Upper lobe of right lung (tissue), 1 donor: Measurements from ENCODE around the gene GPR61. TPM values are rescaled to one million over a fixed set of nuclear protein-coding genes. Genes with fewer than 3 reads are reported as not detected.

Experiments used
- ATAC-seq: fragments of 200-7000 bp; cut with Tn5 transposase; one replicate; pipeline ENCODE4 v1.9.1; 2020; ENCODE audit warnings: mild to moderate bottlenecking, moderate library complexity
- DNase-seq: peaks from one replicate; pipeline ENCODE4 v3.0.0-alpha.2; 2020
- H3K27ac ChIP-seq: fragments of 200-600 bp; one replicate; pipeline ENCODE4 v1.8.0; 2022
- H3K27me3 ChIP-seq: fragments of 200-600 bp; one replicate; pipeline ENCODE4 v1.8.0; 2022; ENCODE audit warnings: mild to moderate bottlenecking
- H3K36me3 ChIP-seq: fragments of 200-600 bp; one replicate; pipeline ENCODE4 v1.8.0; 2022
- H3K4me1 ChIP-seq: fragments of 200-600 bp; one replicate; pipeline ENCODE4 v1.8.0; 2022
- H3K4me3 ChIP-seq: fragments of 200-600 bp; one replicate; pipeline ENCODE4 v1.8.0; 2022; ENCODE audit warnings: mild to moderate bottlenecking
- H3K9me3 ChIP-seq: fragments of 200-600 bp; one replicate; pipeline ENCODE4 v1.8.0; 2022
- intact Hi-C: fragments of 100-400 bp; cut with DNase I; formaldehyde crosslinking; loops from one replicate; pipeline ENCODE4 v1.11.0; 2022
- total RNA-seq: library from RNA; stranded (reverse); fragmentation: NEBNext Ultra II Directional; extraction: Animal tissue kit (Norgen Biotek cat#: 25700); gene quantifications from one replicate; pipeline ENCODE4 v1.2.1, GENCODE V29; 2021
- TF ChIP-seq, protein P1 (sequence below): fragments of 200-600 bp; IDR thresholded peaks from one replicate; pipeline ENCODE4 v1.8.0; 2022; ENCODE audit warnings: antibody characterized with exemption
- donor health status: DM: no; HTN: yes; CAD: no; lungs with severe emphysema.

The GPR61 gene
- total RNA-seq, 1 donor from 2014 or later = not detected

- intact Hi-C loops = no loop called here
- no peaks in the 10 kb centered on the region for H3K36me3 ChIP-seq
- peaks cover 59% of the 10 kb centered on the region for H3K4me1 ChIP-seq
- TF ChIP-seq, protein P1, sequence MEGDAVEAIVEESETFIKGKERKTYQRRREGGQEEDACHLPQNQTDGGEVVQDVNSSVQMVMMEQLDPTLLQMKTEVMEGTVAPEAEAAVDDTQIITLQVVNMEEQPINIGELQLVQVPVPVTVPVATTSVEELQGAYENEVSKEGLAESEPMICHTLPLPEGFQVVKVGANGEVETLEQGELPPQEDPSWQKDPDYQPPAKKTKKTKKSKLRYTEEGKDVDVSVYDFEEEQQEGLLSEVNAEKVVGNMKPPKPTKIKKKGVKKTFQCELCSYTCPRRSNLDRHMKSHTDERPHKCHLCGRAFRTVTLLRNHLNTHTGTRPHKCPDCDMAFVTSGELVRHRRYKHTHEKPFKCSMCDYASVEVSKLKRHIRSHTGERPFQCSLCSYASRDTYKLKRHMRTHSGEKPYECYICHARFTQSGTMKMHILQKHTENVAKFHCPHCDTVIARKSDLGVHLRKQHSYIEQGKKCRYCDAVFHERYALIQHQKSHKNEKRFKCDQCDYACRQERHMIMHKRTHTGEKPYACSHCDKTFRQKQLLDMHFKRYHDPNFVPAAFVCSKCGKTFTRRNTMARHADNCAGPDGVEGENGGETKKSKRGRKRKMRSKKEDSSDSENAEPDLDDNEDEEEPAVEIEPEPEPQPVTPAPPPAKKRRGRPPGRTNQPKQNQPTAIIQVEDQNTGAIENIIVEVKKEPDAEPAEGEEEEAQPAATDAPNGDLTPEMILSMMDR = no peak
- no peak overlapping the region for H3K4me3 ChIP-seq
- H3K27me3 ChIP-seq = no peaks in the 10 kb centered on the region
- no peaks in the 10 kb centered on the region for H3K9me3 ChIP-seq
- no peak for DNase-seq
- peak; percentile 94 for ATAC-seq
- H3K27ac ChIP-seq = no peak overlapping the region
These were observed 30.7 kb downstream of the GPR61 start for GRCh38 chr1:109570414-109570813.

DNA sequence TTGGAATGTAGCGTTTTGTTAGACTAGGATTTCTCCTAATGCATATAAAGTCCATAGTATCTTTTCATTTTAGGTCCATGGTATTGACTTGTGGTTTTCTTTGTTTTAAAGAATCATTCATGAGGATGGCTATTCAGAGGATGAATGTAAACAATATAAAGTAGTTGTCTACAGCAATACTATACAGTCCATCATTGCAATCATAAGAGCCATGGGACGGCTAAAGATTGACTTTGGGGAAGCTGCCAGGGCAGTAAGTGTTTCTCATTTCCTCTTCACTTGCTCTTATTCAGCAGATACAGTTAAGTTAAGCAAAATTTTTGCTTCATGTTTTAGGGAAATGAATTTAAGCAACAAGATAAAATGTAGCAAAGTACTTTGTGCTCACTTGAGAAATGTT is 34.1 kb downstream of the GPR61 start:
- Histone ChIP-seq H3K27me3 (no peaks in the 10 kb centered on the region), H3K9me3 (no peaks in the 10 kb centered on the region), H3K4me3 (no peak overlapping the region), H3K27ac (no peak overlapping the region), H3K36me3 (peaks cover 30% of the 10 kb centered on the region), H3K4me1 (peaks cover 43% of the 10 kb centered on the region)
- intact Hi-C loops = no loop called here
- DNase-seq (no peak), ATAC-seq (peak; percentile 82)
- TF ChIP-seq, protein P1 = no peak

DNA sequence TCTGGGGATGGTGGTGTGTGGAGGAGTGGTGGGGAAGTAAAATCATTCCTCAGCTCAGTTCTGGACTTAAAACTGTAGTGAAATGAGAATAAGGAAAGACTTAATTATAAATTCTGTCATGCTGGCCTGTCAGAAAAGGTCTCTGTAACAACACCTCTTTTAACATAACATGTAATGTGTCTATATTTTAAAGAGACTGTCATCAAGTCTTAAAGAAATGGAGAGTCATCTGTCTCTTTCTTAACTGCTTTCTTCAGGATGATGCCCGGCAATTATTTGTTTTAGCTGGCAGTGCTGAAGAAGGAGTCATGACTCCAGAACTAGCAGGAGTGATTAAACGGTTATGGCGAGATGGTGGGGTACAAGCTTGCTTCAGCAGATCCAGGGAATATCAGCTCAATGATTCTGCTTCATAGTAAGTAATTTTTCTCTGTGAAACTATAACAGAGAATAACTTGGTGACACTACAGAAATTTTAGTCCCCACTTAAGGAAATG is 39.3 kb downstream of the GPR61 start:
- Histone ChIP-seq H3K27me3 (no peaks in the 10 kb centered on the region), H3K4me3 (no peak overlapping the region), H3K9me3 (no peaks in the 10 kb centered on the region), H3K4me1 (peaks cover 11% of the 10 kb centered on the region), H3K36me3 (peaks cover 82% of the 10 kb centered on the region), H3K27ac (no peak overlapping the region)
- DNase-seq (no peak), ATAC-seq (no peak)
- TF ChIP-seq, protein P1 = no peak
- intact Hi-C loops = no loop called here

- Histone ChIP-seq H3K27ac (no peak overlapping the region), H3K36me3 (peaks cover 87% of the 10 kb centered on the region), H3K4me3 (no peak overlapping the region), H3K9me3 (no peaks in the 10 kb centered on the region), H3K27me3 (no peaks in the 10 kb centered on the region), H3K4me1 (peaks cover 6% of the 10 kb centered on the region)
- intact Hi-C loops = no loop called here
- no peak for ATAC-seq
- DNase-seq = no peak
- TF ChIP-seq, protein P1 = no peak
These were observed 39.8 kb downstream of the GPR61 start for GRCh38 chr1:109579491-109579890.

DNA sequence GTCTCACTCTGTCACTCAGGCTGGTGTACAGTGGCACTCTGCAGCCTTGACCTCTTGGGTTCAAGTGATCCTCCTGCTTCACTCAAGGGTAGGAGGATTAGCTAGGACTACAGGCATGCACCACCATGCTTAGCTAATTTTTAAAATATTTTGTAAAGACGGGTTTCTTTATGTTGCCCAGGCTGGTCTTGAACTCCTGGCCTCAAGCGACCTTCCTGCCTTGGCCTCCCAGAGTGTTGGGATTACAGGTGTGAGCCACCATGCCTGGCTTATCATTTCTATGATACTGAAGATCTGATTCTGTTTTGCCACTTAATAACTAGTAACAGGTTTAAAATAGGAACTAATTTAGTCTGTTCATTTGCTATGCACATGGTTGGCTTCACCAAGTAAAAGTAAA is 42.3 kb downstream of the GPR61 start:
- no peaks in the 10 kb centered on the region for H3K9me3 ChIP-seq
- H3K4me1 ChIP-seq = no peaks in the 10 kb centered on the region
- no peak overlapping the region for H3K4me3 ChIP-seq
- intact Hi-C loops = no loop called here
- no peak overlapping the region for H3K27ac ChIP-seq
- no peaks in the 10 kb centered on the region for H3K27me3 ChIP-seq
- no peak for DNase-seq
- TF ChIP-seq, protein P1 = no peak
- no peak for ATAC-seq
- peaks cover 96% of the 10 kb centered on the region for H3K36me3 ChIP-seq

- TF ChIP-seq, protein P1 = no peak
- no peaks in the 10 kb centered on the region for H3K9me3 ChIP-seq
- no peaks in the 10 kb centered on the region for H3K4me1 ChIP-seq
- H3K36me3 ChIP-seq = peaks cover 97% of the 10 kb centered on the region
- H3K27me3 ChIP-seq = no peaks in the 10 kb centered on the region
- ATAC-seq (no peak), DNase-seq (no peak)
- H3K4me3 ChIP-seq = no peak overlapping the region
- H3K27ac ChIP-seq = no peak overlapping the region
- intact Hi-C loops = no loop called here
These were observed 45.1 kb downstream of the GPR61 start for GRCh38 chr1:109584766-109585165.
